Measurements from ENCODE around the gene SEC22A. TPM values are rescaled to one million over a fixed set of nuclear protein-coding genes. Genes with fewer than 3 reads are reported as not detected.
A peak's percentile ranks its signal among the peaks of the same experiment; 100 is the strongest.

SEC22A gene
- total and polyA plus RNA-seq, 10 of the 15 experiments (the other 5 are each of a cell fraction or from before 2014, with no cell fraction given) = 19.3 to 70.3 (median 36.7) TPM

DNA sequence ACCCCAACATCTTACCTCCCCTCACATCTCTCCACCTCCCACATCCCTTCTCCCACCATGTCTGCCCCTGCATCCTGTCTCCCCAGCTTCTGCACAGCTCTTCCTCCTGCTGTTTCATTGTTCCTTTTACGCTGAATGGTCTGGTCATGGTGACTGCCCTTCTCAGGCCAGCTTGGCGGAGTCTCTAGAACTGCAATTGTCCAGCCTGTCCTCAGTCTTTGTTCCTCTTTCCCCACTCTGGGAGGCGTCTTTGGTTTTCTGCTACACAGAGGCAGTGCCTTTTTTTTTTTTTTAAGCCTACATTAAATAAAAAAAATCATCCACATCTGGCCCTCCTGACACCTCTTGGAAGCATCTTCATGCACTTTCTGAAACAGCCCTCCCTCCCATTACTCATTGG lies 49.1 kb upstream of the SEC22A start:
- Histone ChIP-seq H3K9ac (ENCODE audit: control insufficient read depth, insufficient read depth, low read length) (no peak overlapping the region), H3K27ac (ENCODE audit: control insufficient read depth, insufficient read depth) (peak overlapping the region; percentile 18; the same call in 1 of the 2 replicates), H2AFZ (ENCODE audit: control insufficient read depth, low read depth, low read length) (peak overlapping the region; percentile 41), H3K4me1 (ENCODE audit: control insufficient read depth, insufficient read depth, low read length) (peaks cover 9% of the 10 kb centered on the region), H3K79me2 (ENCODE audit: control insufficient read depth, insufficient read depth, low read length) (no peaks in the 10 kb centered on the region), H3K4me2 (ENCODE audit: control insufficient read depth, insufficient read depth) (no peak overlapping the region), H3K4me3 (no peak overlapping the region), H3K9me3 (replicated peaks; ENCODE audit: control insufficient read depth, insufficient read depth, low read length) (no peaks in the 10 kb centered on the region), H4K20me1 (ENCODE audit: control insufficient read depth, insufficient read depth) (no peaks in the 10 kb centered on the region), H3K27me3 (replicated peaks in 1 of 2; ENCODE audit: control insufficient read depth in 2 of 2, insufficient read depth in 2 of 2, low read length in 1 of 2) (no peaks in the 10 kb centered on the region), H3K36me3 (ENCODE audit: control insufficient read depth in 2 of 2, insufficient read depth in 2 of 2, low read length in 1 of 2) (peaks cover 7 to 8% of the 10 kb centered on the region in 2 experiments; a peak in 3 of 4 replicates)
- BruUV-seq (replicated peaks) = no TSS peak
- peak; percentile 60; the same call in 2 of the 3 replicates for ATAC-seq
- ChIA-PET POLR2A (interaction anchor here (0.7 kb wide), 1 partner anchor 46 kb away, joined by 4 read pairs; no protein-coding TSS in a partner anchor), RAD21 (ENCODE audit: unreplicated experiment) (interaction anchor here (1.0 to 1.4 kb wide), 2 partner anchors 15 to 127 kb away, joined by 3 read pairs; no protein-coding TSS in a partner anchor), SMC1A (ENCODE audit: uncharacterized antibody, unreplicated experiment) (no interaction called here), CTCF (interaction anchor here (0.6 to 1.1 kb wide), 3 partner anchors 49 to 320 kb away, joined by 3 to 4 read pairs (median 3); partner anchors contain the start of gene SEC22A)
- intact Hi-C loops (cut with micrococcal nuclease; ENCODE audit: unreplicated experiment) (no loop called here), in situ Hi-C loops (cut with MboI) (no loop called here)
- FAIRE-seq = no peak
- 46% methylated on average over 3 of the region's 3 CpGs for WGBS (ENCODE audit: insufficient coverage, insufficient replicate concordance, low lambda C conversion rate, missing lambda C conversion rate)
- no peak for DNase-seq (ENCODE audit: low read depth, low spot score)
- TF ChIP-seq YBX1 (IDR thresholded peaks at IDR 0.05) = no peak
- no peak for TF ChIP-seq MEF2B (IDR thresholded peaks at IDR 0.05; ENCODE audit: partially characterized antibody, poor library complexity, severe bottlenecking)
- TF ChIP-seq NFYA (IDR thresholded peaks at IDR 0.05; ENCODE audit: borderline replicate concordance, low read depth, low read length) = no peak
- TF ChIP-seq MYC (IDR thresholded peaks at IDR 0.05; ENCODE audit: insufficient read depth, insufficient read length, insufficient replicate concordance, low read length, severe bottlenecking) = no peak
- TF ChIP-seq SRF (IDR thresholded peaks at IDR 0.05; ENCODE audit: low read depth in 2 of 2, low read length in 2 of 2) = no peak
- 0 out of 2 replicates have a peak, but pooled peaks have one; percentile 35 for TF ChIP-seq ZNF384 (IDR thresholded peaks at IDR 0.05; ENCODE audit: borderline replicate concordance, low read depth, low read length)
- TF ChIP-seq MEF2A (IDR thresholded peaks at IDR 0.05; ENCODE audit: insufficient read depth, low read depth, low read length) = no peak
- TF ChIP-seq ESRRA (IDR thresholded peaks at IDR 0.05; ENCODE audit: low read length) = no peak
- 0 out of 2 replicates have a peak, but pooled peaks have one; percentile 10 for TF ChIP-seq PAX5 (IDR thresholded peaks at IDR 0.05; ENCODE audit: borderline replicate concordance, low read depth, low read length)
- TF ChIP-seq, protein P1, sequence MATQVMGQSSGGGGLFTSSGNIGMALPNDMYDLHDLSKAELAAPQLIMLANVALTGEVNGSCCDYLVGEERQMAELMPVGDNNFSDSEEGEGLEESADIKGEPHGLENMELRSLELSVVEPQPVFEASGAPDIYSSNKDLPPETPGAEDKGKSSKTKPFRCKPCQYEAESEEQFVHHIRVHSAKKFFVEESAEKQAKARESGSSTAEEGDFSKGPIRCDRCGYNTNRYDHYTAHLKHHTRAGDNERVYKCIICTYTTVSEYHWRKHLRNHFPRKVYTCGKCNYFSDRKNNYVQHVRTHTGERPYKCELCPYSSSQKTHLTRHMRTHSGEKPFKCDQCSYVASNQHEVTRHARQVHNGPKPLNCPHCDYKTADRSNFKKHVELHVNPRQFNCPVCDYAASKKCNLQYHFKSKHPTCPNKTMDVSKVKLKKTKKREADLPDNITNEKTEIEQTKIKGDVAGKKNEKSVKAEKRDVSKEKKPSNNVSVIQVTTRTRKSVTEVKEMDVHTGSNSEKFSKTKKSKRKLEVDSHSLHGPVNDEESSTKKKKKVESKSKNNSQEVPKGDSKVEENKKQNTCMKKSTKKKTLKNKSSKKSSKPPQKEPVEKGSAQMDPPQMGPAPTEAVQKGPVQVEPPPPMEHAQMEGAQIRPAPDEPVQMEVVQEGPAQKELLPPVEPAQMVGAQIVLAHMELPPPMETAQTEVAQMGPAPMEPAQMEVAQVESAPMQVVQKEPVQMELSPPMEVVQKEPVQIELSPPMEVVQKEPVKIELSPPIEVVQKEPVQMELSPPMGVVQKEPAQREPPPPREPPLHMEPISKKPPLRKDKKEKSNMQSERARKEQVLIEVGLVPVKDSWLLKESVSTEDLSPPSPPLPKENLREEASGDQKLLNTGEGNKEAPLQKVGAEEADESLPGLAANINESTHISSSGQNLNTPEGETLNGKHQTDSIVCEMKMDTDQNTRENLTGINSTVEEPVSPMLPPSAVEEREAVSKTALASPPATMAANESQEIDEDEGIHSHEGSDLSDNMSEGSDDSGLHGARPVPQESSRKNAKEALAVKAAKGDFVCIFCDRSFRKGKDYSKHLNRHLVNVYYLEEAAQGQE (IDR thresholded peaks at IDR 0.05; ENCODE audit: low read depth, low read length) = no peak
- no peak for TF ChIP-seq RELA (IDR thresholded peaks at IDR 0.05; ENCODE audit: borderline replicate concordance, partially characterized antibody)
- TF ChIP-seq CBFB (IDR thresholded peaks at IDR 0.05; ENCODE audit: low read depth) = no peak
- no peak for TF ChIP-seq LARP7 (IDR thresholded peaks at IDR 0.05)
- TF ChIP-seq CBX3 (IDR thresholded peaks at IDR 0.05; ENCODE audit: borderline replicate concordance, low read depth) = no peak
- peak; percentile 48; the same call in 1 of the 2 replicates for TF ChIP-seq NFIC (IDR thresholded peaks at IDR 0.05; ENCODE audit: low read depth, low read length)
- no peak for TF ChIP-seq TARDBP (IDR thresholded peaks at IDR 0.05; ENCODE audit: borderline replicate concordance)
- TF ChIP-seq NFYB (IDR thresholded peaks at IDR 0.05; ENCODE audit: insufficient read depth, low read depth, low read length) = no peak

All from GM12878 (cell line).